Uterus (tissue), 2 donors: ENCODE measurements around the gene AHCYL2.

Experiments
- CTCF ChIP-seq, 4 experiments: fragments of 200-600 bp in 2 of 4; fragments of 450-650 bp in 2 of 4; sonication (generic) in 2 of 4; IDR thresholded peaks; one replicate each; pipeline ENCODE4 v1.5.1; 2016 to 2019; ENCODE audit warnings: antibody characterized with exemption in 4 of 4, mild to moderate bottlenecking in 2 of 4, moderate library complexity in 1 of 4
- POLR2A ChIP-seq, 2 donors: fragments of 450-650 bp; IDR thresholded peaks; one replicate each; pipeline ENCODE4 v1.6.1; 2016; ENCODE audit warnings: antibody characterized with exemption in 2 of 2, mild to moderate bottlenecking in 1 of 2, moderate library complexity in 1 of 2

- TF ChIP-seq CTCF (IDR thresholded peaks at IDR 0.05) = no peak
- TF ChIP-seq POLR2A (IDR thresholded peaks at IDR 0.05) = no peak
Observed at GRCh38 chr7:129454249-129454551, 229.4 kb downstream of the AHCYL2 start.
